Astrocyte of the hippocampus (primary cell): ENCODE measurements around the gene NRG2.

Experiments used
- DNase-seq: peaks from one replicate; pipeline ENCODE4 v3.0.0; 2011; ENCODE audit warnings: low read depth, low spot score

Gene NRG2

DNA sequence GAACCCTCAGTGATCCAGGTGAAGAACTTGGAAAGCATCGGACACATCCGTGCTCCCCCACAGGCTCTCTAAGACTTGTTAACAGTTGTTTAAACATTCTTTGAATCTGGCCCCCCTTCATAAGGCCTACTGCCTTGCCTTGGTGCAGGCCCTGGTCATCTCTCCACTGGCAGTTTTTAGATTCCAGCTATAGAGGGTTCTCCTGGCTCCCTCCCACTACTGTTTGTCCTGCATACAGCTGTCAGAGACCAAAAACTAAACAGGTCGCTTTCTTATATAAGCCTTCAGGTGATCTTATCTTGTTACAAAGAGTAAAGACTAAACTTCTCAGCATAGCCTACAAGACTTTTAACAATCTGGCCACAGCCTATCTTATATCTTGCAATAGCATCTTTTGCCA, 32.3 kb downstream of the NRG2 start:
- DNase-seq: no peak

DNA sequence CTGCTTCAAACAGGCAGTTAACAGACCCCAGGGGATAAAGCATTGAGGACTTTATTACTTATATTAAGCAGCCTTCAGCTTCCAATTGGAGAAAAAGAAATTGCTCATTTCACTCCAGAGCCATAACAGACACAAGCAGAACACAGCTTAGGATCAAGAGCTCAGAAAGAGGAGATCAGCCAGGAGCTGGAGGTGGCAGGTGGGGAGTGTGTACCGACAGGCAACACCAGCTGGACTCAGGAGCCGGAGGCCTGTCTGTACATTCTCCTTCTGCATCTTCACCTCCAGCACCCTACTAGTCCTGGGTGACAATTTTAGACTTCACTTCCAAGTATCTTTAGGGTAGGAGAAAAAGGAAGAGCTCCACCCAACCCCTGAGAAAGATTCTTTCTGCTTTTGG, 35.8 kb downstream of the NRG2 start:
- DNase-seq: no peak

GRCh38 chr5:140005145-140005591, 37.9 kb downstream of the NRG2 start:
- no peak for DNase-seq

DNA sequence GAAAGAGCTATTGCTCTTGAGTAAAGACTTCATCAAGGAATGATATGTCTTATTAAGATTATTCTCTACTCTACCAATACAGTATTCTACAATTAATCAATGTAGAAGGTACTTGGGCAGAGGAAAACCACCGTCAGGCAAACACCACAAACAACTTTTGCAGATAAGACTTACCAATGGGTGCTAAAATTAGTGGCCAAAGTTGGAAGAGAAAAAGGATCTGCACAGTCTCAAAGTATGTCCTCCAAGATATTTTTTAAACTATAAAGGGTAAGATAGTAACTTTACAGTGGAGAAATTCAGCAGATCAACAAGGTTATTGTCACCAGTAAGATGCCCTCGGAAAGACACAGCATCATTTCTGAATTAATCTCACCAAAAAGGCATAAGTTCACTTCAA, 38.9 kb downstream of the NRG2 start:
- no peak for DNase-seq

DNA sequence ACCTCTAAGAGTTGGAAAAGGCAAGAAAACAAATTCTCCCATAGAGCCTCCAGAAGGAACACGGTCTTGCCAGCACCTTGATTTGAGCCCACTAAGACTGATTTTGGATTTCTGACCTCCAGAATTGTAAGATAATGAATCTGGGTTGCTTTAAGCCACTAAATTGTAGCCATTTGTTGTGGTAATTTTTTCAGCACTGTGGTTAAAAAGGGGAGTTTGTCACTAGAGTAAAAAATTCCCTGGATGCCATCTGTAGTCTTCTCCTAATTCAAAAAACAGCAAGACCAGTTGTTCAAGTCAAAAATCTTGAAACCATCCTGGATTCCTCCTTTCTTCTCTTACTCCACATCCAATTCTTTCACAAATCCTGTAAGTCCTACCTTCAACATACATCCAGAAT, 39.6 kb downstream of the NRG2 start:
- no peak for DNase-seq

GRCh38 chr5:140000332-140000731, 42.8 kb downstream of the NRG2 start:
- no peak for DNase-seq

DNA sequence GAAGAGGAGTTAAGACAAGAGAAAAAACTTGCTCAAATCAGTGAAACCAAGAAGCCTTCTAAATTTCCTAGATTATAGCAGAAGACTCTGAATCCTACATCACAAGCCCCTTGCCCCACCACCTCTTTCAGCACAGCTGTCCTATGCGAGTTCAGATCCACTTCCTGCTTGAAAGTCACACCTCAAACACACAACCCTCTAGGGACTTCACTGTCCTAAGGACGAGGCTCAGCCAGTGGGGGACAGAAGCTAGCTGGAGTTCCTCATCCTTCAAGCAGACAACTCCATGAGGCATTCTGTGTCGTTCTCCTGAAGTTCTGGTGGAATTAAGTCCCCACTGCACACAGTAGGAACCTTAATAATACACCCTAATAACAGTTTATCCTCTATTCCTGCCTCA, 44.3 kb downstream of the NRG2 start:
- DNase-seq: no peak

GRCh38 chr5:139997276-139997675, 45.8 kb downstream of the NRG2 start:
- DNase-seq: no peak

DNA sequence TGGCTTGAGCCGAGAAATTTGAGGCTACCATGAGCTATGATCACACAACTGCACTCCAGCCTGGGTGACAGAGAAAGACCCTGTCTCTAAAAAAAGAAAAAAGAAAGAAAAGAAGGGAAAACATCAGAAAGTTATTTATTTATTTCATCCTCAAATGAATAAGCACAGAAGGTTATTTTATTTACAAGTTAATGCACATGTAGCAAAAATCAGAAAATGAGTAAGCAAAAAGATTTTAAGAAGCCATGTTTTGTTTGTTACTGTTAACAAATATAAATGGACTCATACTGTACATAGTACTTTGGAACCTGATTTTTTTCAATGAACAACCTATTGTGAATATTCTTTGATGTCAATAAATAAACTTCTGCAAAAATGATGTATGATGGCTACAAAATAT, 47.2 kb downstream of the NRG2 start:
- DNase-seq: no peak

DNA sequence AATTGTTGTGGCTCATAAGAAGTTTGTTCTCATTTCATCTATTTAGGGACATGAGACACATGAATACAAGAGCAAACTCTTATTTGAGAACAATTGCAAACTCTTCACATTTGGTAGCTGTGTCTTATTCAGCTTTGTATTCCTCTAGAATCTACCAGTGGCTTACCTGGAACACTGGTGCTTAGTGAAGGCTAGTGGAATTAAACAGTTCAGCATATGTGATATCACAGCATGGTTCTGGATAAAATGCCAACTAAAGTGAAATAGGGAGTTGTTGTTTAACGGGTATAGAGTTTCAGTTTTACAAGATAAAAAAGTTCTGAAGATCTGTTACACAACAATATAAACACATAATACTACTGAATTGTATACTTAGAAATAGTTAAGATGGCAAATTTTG, 48.9 kb downstream of the NRG2 start:
- no peak for DNase-seq

GRCh38 chr5:139985733-139986132, 57.4 kb downstream of the NRG2 start:
- peak; percentile 50 for DNase-seq

- DNase-seq: no peak
Measured at GRCh38 chr5:139985290-139985689, 57.8 kb downstream of the NRG2 start.

- no peak for DNase-seq
Measured at GRCh38 chr5:139984816-139985215, 58.3 kb downstream of the NRG2 start.

- DNase-seq: peak; percentile 43
Measured at GRCh38 chr5:139982975-139983240, 60.2 kb downstream of the NRG2 start.

DNA sequence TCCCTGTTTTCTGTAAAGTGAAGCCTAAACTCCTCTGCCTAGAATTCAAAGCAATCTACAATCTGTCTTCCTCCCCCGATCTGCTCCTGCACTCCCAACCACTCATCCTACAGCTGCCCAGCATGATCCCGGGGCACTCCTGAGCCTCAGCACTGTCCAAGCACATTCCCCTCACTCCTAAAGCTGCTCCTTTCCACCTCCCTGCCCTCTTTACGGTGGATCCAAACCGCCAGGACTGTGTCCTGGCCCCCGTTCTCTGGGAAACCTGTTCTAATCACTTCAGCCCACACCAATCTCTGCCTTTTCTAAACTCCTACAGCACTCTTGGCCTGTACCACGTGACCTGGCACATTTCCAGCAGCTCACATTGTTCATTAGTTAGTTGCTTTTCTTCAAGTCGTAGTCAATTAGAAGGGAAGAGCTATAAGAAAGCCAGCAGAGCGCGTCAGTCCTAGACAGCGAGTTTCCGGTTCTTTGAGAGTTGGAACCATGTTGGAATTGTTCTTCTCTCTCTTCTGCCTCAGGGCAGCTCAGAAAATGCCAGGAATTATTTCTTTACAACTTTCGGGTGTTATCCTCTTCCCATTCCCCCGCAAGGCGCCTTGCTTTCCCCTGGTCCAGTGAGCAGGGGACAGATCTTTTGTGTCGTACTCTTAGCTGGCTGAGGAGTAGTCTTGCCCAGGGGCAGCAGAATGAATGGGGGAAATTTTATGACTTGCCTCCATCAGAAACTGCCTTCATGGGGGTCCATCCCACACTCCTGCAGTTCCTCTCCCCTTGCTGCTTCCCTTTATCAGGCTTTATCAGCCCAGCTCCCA, 60.7 kb downstream of the NRG2 start:
- DNase-seq: peak; percentile 76

GRCh38 chr5:139980765-139981164, 62.3 kb downstream of the NRG2 start:
- DNase-seq: no peak

- no peak for DNase-seq
Measured at GRCh38 chr5:139979943-139980342, 63.2 kb downstream of the NRG2 start.

GRCh38 chr5:139979518-139979917, 63.6 kb downstream of the NRG2 start:
- DNase-seq: no peak

GRCh38 chr5:139976703-139977102, 66.4 kb downstream of the NRG2 start:
- no peak for DNase-seq

DNA sequence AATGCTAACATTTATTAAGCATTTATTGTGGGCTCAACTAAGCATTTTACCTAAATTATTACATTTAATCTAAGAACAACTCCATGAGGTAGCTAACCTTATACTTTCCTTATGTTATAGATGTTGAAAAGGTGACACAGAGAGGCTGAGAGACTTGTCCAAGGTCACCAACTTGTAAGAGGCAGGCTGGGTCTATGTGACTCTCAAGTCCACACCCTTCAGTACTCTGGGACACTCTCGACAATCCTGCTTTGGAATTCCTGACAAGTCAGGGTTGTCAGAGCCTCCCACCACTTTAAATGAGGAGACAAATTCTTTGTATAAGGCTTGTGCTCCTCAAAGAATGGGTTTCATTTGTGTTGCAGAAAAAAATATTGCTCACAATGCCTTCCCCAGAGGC, 67.2 kb downstream of the NRG2 start:
- no peak for DNase-seq

DNA sequence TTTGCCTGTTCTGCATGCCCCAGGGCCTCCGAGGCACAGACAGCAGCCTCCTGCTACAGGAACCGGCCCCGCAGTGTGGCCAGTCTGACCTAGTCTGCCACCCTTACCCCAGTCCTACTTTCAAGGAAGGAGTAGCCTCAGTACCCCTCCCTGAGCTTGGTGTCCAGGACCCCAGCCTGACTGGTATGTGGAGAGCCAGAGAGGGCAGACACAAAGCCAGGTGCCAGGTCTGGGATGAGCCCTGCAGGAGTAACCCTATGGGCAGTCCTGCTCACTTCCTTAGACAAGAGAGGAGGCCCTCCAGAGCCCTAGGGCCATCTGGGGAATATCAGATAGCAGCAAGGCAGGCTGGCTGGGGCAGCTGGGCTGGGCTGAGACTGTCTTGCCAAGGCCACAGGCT, 67.8 kb downstream of the NRG2 start:
- no peak for DNase-seq

DNA sequence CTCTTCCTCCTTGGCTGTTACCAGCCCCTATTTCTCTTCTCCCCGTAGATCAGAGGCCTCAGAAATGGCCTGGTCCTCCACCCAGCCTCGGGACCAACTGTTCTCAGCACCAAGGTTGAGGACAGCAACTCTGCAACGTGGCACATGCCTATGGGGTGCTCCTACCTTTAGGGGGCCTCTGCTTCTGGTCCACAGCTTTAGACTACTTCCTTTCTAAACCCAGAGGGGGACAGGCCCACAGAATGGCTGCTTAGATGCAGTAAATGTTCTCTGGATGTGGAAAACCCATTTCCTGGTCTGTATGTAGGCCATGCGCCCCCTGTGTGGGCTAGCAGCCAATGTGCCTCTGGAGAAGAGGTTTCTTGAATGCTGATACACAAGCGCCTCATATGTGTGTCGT, 68.4 kb downstream of the NRG2 start:
- DNase-seq: no peak

- DNase-seq: no peak
Measured at GRCh38 chr5:139971202-139971725, 71.8 kb downstream of the NRG2 start.

DNA sequence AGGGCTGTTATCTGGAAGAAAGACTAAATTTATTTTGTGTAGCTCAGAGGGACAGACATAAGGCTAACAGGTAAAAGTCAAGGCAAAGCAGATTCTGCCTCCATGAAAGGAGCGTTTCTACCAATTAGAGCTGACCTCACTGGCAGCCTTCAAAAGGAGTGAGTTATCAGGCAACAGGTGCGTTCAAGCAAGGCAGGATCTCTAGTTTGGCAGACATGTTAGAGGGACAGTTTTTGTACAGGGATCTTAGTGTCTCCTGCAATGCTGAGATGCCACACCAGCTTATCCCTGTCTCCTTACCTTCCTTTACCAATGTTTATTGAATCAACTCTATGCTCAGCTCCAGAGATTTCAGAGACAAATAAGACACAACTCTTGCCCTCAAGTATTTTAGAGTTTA, 73.8 kb downstream of the NRG2 start:
- DNase-seq: no peak
